Adrenal gland (tissue), 5 donors: Measurements from ENCODE around the gene ADH7.
A peak's percentile ranks its signal among the peaks of the same experiment; 100 is the strongest.

ENCODE experiments used
- POLR2A ChIP-seq, 2 donors: fragments of 450-650 bp; IDR thresholded peaks; one replicate each; pipeline ENCODE4 v1.6.1; 2017; ENCODE audit warnings: antibody characterized with exemption in 2 of 2, mild to moderate bottlenecking in 2 of 2, moderate library complexity in 1 of 2
- TF ChIP-seq, protein P1 (sequence below), 6 experiments: fragments of 450-650 bp in 4 of 6; fragments of 200-600 bp in 2 of 6; sonication (generic) in 1 of 6; IDR thresholded peaks; 1 replicate in 5 of 6; 2 replicates in 1 of 6; pipeline versions ENCODE4 v1.5.1 to v1.8.0; 2016 to 2021; ENCODE audit warnings: antibody characterized with exemption in 6 of 6, mild to moderate bottlenecking in 2 of 6, moderate library complexity in 1 of 6
- donor health status: DM: no; HTN: no; CAD: no.

DNA sequence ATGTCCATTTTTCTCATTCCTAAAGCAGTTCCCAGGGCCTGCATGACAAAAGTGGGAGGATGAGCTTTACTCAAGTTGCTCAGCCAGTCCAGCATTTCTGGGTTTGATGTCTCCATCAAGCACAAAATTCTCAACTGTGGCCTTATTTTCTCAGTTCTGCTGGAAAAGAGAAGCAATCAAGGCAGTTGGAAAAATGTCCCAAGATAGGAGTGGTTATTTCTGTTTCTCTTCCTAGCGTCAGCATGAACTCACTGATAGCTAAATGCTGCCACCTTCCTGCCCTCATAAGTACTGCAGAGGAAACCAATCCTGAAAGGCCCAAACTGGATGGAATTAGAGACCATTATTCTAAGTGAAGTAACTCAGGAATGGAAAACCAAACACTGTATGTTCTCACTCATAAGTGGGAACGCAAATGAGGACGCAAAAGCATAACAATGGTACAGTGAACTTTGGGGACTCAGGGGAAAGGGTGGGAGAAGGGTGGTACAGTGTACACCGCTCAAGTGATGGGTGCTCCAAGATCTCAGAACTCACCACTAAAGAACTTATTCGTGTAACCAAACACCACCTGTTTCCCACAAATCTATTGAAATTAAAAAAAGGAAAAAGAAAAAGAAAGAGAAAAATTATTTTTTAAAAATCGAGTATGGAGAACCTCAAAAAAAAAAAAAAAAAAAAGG is 29.6 kb downstream of the ADH7 start:
- TF ChIP-seq POLR2A (IDR thresholded peaks at IDR 0.05) = no peak
- TF ChIP-seq, protein P1, sequence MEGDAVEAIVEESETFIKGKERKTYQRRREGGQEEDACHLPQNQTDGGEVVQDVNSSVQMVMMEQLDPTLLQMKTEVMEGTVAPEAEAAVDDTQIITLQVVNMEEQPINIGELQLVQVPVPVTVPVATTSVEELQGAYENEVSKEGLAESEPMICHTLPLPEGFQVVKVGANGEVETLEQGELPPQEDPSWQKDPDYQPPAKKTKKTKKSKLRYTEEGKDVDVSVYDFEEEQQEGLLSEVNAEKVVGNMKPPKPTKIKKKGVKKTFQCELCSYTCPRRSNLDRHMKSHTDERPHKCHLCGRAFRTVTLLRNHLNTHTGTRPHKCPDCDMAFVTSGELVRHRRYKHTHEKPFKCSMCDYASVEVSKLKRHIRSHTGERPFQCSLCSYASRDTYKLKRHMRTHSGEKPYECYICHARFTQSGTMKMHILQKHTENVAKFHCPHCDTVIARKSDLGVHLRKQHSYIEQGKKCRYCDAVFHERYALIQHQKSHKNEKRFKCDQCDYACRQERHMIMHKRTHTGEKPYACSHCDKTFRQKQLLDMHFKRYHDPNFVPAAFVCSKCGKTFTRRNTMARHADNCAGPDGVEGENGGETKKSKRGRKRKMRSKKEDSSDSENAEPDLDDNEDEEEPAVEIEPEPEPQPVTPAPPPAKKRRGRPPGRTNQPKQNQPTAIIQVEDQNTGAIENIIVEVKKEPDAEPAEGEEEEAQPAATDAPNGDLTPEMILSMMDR (IDR thresholded peaks at IDR 0.05) = peak; percentile 89 to 97 (median 92)
